ENCODE results near the gene CMTM1.
"Not testable (repeated sequence)": the region's sequence is repeated elsewhere in the genome, so short reads cannot be mapped to it uniquely, and the experiment has no call there.

The CMTM1 gene

DNA sequence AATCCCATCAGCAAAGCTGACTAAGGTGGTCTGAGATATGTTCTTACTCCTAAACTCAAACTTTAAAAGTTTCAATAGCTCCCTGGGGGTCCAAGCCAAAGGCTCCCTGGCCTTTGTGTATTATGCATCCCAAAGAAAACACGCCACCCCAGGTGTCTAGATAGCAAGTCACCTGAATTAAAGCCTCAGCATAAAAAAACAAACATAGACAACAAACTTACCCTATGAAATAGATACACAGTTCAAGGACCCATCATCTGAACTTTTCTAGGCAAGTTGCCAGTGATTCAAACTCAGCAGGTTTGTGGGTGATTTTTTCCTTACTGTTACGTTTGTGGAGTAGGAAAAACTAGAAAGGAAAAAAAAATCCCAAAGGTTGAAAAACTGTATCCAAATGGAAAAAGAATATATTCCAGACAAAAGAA lies 50.8 kb downstream of the CMTM1 start:
- no peak for DNase-seq

- DNase-seq = no peak
Measured at GRCh38 chr16:66617728-66618127, 51.5 kb downstream of the CMTM1 start.

DNA sequence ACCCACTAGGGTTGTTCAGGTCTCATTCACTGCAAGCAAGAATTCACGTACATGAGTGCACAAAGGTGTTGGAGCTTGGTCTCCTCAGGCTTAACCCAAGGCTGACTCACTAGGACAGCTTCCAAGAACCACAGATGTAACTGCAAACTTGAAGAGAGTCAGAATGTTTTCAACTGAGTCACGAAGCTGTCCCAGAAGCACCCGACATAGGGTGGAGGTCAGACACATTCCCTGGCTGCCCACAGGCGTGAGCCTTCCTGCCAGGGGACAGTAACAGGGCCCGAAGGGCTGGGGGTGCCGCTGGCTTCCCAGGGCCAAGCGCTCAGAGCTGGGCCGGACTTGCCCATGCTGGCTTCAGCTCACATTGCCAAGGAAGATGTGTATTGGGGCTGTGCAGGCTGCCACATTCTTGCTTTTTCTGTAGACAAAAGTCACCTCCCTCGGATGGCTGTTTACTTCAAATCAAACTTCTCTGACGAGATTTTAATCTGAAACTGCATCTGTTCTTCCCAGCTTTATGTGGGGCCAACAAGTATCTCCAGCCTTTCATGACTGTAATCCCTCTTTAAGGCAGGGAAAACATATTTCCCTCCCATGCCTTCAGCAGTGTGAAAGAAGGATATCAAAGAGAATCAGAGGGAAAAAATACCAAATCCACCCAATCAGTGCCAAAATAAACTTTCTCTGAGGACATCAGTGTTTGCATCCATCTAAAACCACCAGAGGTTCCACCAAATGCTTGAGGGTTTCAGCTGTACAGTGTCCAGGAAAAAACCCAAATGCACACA lies 52.5 kb downstream of the CMTM1 start:
- no peak for DNase-seq

DNA sequence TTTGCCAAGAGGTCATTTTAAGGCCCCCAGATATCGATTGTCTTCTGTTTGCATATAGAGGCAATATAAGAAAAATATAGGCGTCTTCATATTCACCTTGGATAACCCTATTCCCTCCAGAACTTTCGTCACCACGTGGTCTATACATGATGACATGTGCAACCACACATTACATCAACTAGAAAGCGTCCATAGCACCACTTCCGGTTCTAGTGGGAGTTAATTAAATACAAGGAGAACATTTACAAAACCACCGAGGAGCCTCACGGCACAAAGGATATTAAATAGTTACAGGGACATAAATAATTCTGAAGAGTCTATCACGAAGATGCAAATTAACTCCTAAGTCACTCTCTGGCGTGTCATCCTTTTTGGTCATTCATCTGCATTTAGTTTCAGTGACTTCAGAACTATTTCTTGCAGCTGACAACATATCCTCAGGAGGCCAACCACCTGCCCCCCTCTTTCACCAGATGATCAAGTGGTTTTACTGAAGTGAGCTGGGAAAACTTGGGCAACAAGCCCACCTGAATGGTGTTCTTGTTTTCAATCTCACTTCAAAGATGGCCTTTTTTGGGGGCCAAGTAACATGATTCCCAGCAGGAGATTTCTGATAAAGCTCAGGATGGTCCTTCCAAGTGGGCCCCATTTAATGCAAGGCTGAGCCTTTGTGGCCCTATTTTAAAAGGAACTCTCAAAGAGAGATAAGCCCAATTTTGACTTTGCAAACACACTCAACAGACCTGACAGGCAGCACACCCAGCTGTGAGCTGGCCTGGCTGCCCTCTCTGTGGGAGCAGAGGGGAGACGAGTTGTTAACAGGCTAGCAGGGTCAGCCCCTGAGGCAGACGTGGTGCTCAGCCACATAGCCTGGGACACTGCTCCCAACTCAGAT lies 53.5 kb downstream of the CMTM1 start:
- no peak for DNase-seq

DNA sequence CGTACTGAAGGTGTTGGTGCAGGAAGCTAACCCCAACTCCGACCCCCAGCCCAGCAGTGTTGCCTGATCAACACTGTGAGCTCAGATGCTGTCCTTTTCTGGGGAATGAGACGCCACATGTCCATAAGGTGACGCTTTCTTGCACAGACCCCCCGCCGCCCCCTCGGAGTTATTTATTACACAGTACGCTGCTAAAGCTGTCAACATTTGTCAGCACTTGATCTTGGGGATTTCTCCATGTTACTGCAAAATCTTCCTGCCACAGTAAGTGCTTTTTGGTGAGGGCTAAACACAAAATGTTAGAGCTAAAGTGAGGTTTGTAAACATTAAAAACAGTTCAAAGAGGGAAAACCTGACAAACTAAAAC lies 54.2 kb downstream of the CMTM1 start:
- DNase-seq = no peak

DNA sequence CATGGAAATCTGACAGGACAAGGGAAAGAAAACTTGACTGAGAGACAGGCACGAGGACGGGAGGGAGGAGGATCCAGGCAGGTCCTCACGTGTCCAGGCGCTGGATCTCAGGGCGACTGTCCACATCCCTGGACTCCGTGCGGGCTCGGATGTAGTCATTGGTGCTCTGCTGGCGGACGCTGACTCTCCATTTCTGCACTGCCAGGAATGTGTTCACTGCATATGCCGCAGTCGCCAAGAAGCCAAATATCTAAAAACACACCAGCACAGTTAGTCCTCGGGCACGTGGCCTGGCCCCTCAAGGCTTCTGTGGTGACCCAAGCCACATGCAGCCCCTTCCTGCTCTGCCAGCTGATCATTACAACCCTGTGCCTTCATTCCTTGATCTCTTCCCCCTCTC lies 55.7 kb downstream of the CMTM1 start:
- no peak for DNase-seq

- no peak for DNase-seq
Measured at GRCh38 chr16:66622863-66623262, 56.6 kb downstream of the CMTM1 start.

DNA sequence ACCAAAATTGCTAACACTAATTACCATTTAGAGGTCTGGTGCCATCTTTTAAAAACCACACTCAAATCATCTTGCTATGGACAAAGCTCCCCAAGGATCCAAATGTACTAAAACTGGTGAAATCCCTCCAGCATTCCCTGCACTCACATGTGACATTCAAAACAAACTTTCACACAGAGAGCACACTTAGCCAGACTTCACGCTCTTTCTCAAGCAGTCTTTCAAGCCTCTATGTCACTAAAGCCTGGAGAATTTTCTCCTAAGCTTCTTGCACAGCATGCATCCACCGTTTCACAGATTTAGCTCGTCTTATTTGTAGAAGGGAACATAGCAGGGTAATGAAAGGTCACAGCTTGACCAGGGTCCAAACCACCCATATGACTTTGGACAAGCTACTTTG lies 57.5 kb downstream of the CMTM1 start:
- no peak for DNase-seq

DNA sequence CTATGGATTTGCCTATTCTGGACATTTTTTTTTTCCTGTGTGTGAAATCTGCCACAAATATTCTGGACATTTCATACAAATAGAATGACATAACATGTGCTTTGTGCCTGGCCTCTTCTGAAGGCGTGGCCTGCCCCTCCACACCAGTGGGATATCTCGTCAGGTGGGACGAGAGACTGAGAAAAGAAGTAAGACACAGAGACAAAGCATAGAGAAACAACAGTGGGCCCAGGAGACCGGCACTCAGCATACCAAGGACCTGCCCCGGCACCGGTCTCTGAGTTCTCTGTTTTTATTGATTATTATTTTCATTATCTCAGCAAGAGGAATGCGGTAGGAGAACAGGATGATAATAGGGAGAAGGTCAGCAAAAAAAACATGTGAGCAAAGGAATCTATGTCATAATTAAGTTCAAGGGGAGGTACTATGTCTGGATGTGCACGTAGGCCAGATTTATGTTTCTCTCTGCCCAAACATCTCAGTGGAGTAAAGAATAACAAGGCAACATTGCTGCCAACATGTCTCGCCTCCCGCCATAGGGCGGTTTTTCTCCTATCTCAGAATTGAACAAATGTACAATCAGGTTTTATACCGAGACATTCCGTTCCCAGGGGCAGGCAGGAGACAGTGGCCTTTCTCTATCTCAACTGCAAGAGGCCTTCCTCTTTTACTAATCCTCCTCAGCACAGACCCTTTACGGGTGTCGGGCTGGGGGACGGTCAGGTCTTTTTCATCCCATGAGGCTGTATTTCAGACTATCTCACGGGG lies 61.6 kb downstream of the CMTM1 start:
- DNase-seq = not testable (repeated sequence)

Measured in NCI-H187 (cell line).